ENCODE measurements around the gene KRTAP4-11.
"Not testable (repeated sequence)": the region's sequence is repeated elsewhere in the genome, so short reads cannot be mapped to it uniquely, and the experiment has no call there.

Gene KRTAP4-11

DNA sequence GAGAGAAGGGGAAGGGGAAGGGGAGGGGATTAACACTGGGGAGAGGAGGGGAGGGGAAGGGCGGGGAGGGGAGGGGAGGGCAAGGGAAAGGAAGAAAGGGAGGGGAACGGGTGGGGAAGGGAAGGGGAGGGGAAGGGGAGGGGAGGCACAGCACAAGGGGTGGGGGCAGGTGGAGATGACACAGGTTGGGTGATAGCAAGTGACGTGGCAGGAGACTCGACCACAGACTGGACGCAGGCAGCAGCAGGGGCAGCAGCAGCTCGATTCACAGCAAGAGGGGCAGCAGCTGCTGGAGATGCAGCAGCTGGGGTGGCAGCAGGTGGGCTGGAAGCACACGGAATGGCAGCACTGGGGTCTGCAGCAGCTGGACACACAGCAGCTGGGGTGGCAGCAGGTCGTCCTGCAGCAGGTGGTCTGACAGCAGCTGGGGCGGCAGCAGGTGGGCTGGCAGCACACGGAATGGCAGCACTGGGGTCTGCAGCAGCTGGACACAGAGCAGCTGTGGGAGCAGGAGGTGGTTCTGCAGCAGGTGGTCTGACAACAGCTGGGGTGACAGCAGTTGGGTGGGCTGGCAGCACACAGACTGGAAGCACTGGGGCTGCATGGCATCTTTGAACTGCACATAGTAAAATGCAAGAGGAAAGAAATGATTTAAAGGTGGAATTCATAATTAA lies 16.4 kb downstream of the KRTAP4-11 start, which contains the start of gene KRTAP4-16:
TSS of gene KRTAP4-16 (minus strand) at position 624 of the 674 bp plus-strand sequence. CDS start at position 624, 0 bp downstream.
- no peaks in the 10 kb centered on the region for H3K9me2 ChIP-seq (ENCODE audit: low read depth, low read length)
- H3K4me2 ChIP-seq (ENCODE audit: low read length), result no peak within 1 kb of the TSS
- H2AFZ ChIP-seq (ENCODE audit: low read length), result no peak within 1 kb of the TSS
- no peaks in the 10 kb centered on the region for H3K4me1 ChIP-seq (ENCODE audit: insufficient read depth, low read length, severe bottlenecking)
- H3K4me3 ChIP-seq (ENCODE audit: low read depth, low read length, poor library complexity, severe bottlenecking), result no peak within 1 kb of the TSS
- H3K79me2 ChIP-seq (ENCODE audit: insufficient read depth, low read length), result no peaks in the 10 kb centered on the region
- H3K27ac ChIP-seq (ENCODE audit: low read depth, low read length, poor library complexity, severe bottlenecking), result no peak within 1 kb of the TSS
- no peaks in the 10 kb centered on the region for H3F3A ChIP-seq (ENCODE audit: insufficient read depth, low read length)
- H3K27me3 ChIP-seq (ENCODE audit: insufficient read depth, low read length), result no peaks in the 10 kb centered on the region
- no peaks in the 10 kb centered on the region for H3K36me3 ChIP-seq (ENCODE audit: insufficient read depth, low read length)
- no peak for TF ChIP-seq EZH2 (IDR thresholded peaks at IDR 0.05; ENCODE audit: borderline replicate concordance, low read length)
- TF ChIP-seq, protein P1, sequence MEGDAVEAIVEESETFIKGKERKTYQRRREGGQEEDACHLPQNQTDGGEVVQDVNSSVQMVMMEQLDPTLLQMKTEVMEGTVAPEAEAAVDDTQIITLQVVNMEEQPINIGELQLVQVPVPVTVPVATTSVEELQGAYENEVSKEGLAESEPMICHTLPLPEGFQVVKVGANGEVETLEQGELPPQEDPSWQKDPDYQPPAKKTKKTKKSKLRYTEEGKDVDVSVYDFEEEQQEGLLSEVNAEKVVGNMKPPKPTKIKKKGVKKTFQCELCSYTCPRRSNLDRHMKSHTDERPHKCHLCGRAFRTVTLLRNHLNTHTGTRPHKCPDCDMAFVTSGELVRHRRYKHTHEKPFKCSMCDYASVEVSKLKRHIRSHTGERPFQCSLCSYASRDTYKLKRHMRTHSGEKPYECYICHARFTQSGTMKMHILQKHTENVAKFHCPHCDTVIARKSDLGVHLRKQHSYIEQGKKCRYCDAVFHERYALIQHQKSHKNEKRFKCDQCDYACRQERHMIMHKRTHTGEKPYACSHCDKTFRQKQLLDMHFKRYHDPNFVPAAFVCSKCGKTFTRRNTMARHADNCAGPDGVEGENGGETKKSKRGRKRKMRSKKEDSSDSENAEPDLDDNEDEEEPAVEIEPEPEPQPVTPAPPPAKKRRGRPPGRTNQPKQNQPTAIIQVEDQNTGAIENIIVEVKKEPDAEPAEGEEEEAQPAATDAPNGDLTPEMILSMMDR (IDR thresholded peaks at IDR 0.05; ENCODE audit: low read length), result no peak
- H3K9me3 ChIP-seq (ENCODE audit: low read length), result no peaks in the 10 kb centered on the region
- H4K20me1 ChIP-seq (ENCODE audit: insufficient read depth, low read length), result no peaks in the 10 kb centered on the region
- H3K9ac ChIP-seq (ENCODE audit: low read length), result no peak within 1 kb of the TSS

DNA sequence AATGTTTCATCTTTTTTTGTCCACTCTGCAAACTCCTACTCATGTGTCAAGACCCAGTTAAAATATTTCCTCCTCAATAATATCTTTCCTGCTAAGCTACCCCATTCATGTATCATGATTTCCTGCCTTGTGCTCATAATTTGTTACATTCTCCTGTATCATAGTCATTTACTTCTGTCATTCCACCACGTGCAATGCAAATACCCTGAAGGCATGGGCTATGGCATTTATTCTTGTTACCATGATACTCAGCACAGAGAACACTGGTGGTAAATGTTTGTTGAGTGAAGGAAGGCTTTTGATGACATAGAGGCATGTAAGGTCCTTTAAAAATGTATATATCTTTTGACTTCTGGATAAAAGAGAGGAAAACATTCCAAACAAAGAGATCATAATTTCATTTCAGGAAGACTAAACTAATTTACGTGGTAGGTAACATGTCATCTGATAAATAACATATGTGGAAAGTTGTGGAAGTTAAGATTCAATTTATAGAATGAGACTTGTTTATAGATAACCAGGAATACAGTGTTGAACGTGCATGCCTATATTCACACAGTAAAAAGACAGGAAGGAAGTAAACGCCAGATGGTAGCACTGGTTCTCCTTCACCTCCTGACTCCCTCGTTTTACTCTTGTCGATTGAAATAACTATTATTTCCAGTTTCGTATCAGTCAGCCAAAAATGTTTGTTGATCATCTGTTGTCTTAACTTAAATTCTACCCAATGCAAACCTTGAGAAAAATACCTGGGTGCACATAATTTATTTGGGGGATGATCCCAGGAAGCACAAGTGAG lies 18.3 kb downstream of the KRTAP4-11 start:
- not testable (repeated sequence) for H4K20me1 ChIP-seq (ENCODE audit: insufficient read depth, low read length); H3K27me3 ChIP-seq (ENCODE audit: insufficient read depth, low read length); H3F3A ChIP-seq (ENCODE audit: insufficient read depth, low read length); H3K79me2 ChIP-seq (ENCODE audit: insufficient read depth, low read length); H3K27ac ChIP-seq (ENCODE audit: low read depth, low read length, poor library complexity, severe bottlenecking); H3K9ac ChIP-seq (ENCODE audit: low read length); H3K36me3 ChIP-seq (ENCODE audit: insufficient read depth, low read length); H3K9me2 ChIP-seq (ENCODE audit: low read depth, low read length); H3K4me3 ChIP-seq (ENCODE audit: low read depth, low read length, poor library complexity, severe bottlenecking); H2AFZ ChIP-seq (ENCODE audit: low read length); H3K4me1 ChIP-seq (ENCODE audit: insufficient read depth, low read length, severe bottlenecking); H3K4me2 ChIP-seq (ENCODE audit: low read length); H3K9me3 ChIP-seq (ENCODE audit: low read length)

DNA sequence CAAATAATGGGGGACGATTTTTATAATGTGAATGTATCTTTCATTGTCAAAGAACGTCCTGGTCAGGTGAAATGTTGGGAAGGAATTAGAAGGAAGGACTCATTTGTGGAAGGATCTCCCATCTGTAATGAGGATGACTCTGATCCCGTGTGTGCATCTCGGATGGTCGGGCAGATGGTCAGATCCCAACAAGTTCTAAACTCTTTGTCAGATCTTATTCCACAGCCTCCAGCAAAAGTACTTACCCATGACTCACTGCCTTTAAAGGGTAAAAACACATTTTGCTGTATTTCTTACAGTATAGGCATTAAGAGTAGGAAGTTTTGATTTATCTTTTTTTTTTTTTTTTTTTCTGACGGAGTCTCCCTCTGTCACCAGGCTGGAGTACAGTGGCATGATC lies 19.7 kb downstream of the KRTAP4-11 start:
- Histone ChIP-seq H3F3A (ENCODE audit: insufficient read depth, low read length) (no peaks in the 10 kb centered on the region), H3K4me2 (ENCODE audit: low read length) (no peak overlapping the region), H3K36me3 (ENCODE audit: insufficient read depth, low read length) (no peaks in the 10 kb centered on the region), H3K9me3 (ENCODE audit: low read length) (no peaks in the 10 kb centered on the region), H3K27ac (ENCODE audit: low read depth, low read length, poor library complexity, severe bottlenecking) (no peak overlapping the region), H3K4me3 (ENCODE audit: low read depth, low read length, poor library complexity, severe bottlenecking) (no peak overlapping the region), H3K79me2 (ENCODE audit: insufficient read depth, low read length) (no peaks in the 10 kb centered on the region), H3K9ac (ENCODE audit: low read length) (no peak overlapping the region), H4K20me1 (ENCODE audit: insufficient read depth, low read length) (no peaks in the 10 kb centered on the region), H3K9me2 (ENCODE audit: low read depth, low read length) (no peaks in the 10 kb centered on the region), H3K4me1 (ENCODE audit: insufficient read depth, low read length, severe bottlenecking) (no peaks in the 10 kb centered on the region), H3K27me3 (ENCODE audit: insufficient read depth, low read length) (no peaks in the 10 kb centered on the region), H2AFZ (ENCODE audit: low read length) (no peak overlapping the region)
- TF ChIP-seq, protein P1 (IDR thresholded peaks at IDR 0.05; ENCODE audit: low read length), result no peak
- TF ChIP-seq EZH2 (IDR thresholded peaks at IDR 0.05; ENCODE audit: borderline replicate concordance, low read length), result no peak

Data from OCI-LY1 (cell line).